Stromal cell of bone marrow (primary cell): ENCODE data around the gene ARPC5L.
"Not testable (repeated sequence)": the region's sequence is repeated elsewhere in the genome, so short reads cannot be mapped to it uniquely, and the experiment has no call there.

ENCODE experiments used
- DNase-seq: peaks from one replicate; pipeline ENCODE4 v3.0.0-alpha.2; 2012; ENCODE audit warnings: low read depth

The ARPC5L gene

GRCh38 chr9:124841075-124841821 lies 20.7 kb upstream of the ARPC5L start:
- DNase-seq: no peak

GRCh38 chr9:124843456-124844034 lies 18.4 kb upstream of the ARPC5L start:
- DNase-seq: no peak

DNA sequence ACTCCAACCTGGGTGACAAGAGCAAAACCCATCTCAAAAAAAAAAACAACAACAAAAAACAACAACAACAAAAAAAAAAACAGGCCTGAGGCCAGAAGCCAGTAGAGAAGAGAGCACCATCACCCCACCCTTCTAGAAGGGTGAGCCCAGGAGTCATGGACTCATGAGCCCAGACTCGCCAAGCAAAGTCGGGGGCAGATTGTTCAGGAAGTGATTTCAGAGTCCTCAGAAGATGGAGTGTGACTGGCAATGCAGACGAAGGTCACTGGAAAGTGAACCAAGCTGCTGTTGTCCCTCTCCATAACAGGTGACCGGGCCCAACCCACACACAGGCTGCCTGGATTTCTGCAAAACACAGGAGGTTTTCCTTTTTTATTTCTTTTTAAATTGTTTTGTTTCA lies 17.6 kb upstream of the ARPC5L start:
- no peak for DNase-seq

DNA sequence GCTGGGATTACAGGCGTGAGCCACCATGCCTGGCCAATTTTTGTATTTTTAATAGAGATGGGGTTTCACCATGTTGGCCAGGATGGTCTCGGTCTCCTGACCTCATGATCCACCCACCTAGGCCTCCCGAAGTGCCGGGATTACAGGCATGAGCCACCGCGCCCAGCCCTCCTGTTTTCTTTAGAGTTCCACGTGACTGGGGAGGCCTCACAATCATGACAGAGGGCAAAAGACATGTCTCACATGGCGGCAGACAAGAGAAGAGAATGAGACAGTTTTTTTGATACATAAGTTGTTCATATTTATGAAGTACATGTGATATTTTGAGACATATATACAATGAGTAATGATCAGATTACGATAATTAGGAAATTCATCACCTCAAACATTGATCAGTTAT lies 15.5 kb upstream of the ARPC5L start:
- not testable (repeated sequence) for DNase-seq

- DNase-seq: no peak
These were observed 15.0 kb upstream of the ARPC5L start for GRCh38 chr9:124846969-124847368.

DNA sequence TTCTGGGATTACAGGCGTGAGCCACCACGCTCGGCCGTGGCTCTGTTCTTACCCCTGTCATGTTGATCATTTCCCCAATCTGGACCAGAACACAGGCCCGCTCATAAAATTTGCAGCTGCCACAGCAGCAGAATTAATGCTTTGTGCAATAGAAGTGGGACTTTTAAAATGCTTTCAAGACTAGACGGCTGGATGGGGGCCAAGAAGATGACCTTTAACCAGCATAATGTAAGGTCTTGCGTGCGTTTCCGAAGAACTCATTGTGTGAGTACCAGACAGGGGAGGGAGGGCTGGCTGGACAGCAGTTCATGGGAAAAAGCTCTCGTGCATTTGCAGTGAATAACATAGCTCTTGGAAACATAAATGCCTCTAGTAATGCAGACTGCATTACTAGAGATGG lies 12.1 kb upstream of the ARPC5L start:
- DNase-seq: no peak

DNA sequence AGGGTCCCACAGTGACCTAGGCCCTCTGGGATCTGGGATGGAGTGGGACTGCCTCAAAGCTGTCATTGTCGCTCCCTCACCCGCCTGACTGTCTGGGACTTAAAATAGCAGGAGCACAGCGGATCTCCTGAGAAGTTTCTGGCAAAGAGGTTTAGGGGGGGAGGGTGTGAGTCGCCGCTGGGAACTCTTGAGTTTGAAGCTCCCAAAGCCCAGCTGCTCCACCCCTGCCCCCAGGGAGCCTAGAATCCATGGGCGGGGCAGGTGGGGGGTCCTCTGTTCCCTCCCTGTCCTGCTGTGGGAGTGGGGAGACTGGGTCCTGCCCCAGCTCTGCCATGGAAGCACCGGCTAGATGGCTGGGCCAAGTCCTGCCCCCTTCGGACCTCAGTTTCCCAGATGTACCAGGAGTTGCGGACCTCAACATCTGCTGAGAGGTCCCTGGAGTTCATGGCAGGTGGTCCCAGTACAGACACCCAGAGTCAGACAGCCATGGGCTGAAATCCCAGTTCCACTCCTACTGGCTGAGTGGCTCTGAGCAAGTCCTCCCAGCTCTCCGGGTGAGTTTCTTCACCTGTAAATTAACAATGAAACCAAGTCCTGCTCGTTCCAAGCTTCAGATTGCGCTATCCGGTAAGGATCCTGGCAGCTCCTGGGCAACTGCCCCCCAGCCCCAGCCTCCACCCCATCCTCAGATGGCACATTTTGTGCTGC lies 9.7 kb upstream of the ARPC5L start:
- DNase-seq: no peak

- DNase-seq: no peak
These were observed 8.9 kb upstream of the ARPC5L start, which contains the start of gene WDR38 for GRCh38 chr9:124852829-124853531. WDR38 (plus strand) TSS chr9:124853460; CDS start chr9:124853532, 72 bp downstream.

- DNase-seq: no peak
These were observed 8.3 kb upstream of the ARPC5L start for GRCh38 chr9:124853605-124854143.

DNA sequence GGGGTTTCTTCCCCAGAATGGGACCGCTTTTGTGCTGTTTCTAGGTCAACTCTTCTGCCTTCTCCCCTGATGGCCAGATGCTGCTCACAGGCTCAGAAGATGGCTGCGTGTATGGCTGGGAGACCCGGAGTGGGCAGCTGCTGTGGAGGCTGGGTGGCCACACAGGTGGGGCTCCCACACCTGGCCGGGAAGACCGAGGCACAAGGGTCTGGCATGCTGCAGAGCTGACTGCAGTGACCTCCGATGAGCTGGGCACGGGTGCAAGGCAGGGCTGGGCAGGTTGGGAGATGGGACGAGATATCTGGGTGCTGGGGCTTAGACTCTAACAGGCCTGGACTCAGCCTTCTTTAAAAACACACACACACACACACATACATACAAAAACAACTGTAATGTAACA lies 7.8 kb upstream of the ARPC5L start:
- no peak for DNase-seq

- no peak for DNase-seq
These were observed 7.1 kb upstream of the ARPC5L start for GRCh38 chr9:124854822-124855221.

DNA sequence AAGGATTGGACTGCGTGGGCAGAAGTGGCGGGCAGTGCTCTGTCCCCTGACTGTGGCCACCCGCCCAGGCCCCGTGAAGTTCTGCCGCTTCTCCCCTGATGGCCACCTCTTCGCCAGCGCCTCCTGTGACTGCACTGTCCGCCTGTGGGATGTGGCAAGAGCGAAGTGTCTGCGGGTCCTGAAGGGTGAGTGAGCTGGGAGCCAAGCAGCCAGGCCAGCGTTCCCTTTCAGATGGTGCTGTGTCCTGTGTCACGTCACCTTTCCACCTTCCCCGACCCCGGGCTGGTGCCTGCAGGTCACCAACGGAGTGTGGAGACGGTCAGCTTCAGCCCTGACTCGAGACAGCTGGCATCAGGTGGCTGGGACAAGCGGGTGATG lies 6.4 kb upstream of the ARPC5L start:
- DNase-seq: no peak

GRCh38 chr9:124855944-124856765 lies 5.8 kb upstream of the ARPC5L start:
- no peak for DNase-seq

GRCh38 chr9:124857533-124858162 lies 4.3 kb upstream of the ARPC5L start:
- DNase-seq: no peak

DNA sequence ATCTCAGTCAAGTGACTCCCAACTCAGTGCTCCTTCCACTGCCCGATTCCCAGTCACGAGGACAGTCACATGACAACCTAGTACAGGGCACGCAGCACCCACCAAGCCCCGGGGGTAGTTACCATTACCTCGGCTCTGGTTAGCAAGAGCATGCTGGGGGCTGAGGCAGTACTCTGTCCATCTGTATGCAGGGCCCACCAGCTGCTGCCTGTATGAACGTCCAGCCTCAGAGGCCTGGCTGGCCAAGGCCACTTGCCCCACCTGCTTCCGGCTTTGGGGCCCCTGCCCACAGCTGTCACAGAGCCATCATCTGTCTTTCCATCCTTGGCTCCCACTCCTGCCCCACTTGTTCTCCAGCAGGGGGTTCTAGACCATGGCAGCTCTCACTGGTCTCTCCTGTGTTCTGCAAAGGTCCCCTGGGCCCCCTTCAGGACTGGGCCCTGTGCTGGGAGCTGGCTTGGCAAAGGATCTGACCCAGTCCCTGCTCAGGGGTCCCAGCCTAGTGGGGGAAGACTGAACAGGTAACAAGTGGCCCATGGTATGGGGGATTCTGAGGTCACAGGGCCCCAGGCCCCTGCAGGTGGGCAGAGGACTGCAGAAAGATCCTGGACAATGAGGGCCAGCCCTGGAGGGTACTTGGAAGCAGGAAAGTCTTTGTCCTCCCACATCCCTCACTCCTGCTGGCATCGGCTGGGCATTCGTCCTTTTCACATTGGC lies 3.4 kb upstream of the ARPC5L start:
- no peak for DNase-seq

DNA sequence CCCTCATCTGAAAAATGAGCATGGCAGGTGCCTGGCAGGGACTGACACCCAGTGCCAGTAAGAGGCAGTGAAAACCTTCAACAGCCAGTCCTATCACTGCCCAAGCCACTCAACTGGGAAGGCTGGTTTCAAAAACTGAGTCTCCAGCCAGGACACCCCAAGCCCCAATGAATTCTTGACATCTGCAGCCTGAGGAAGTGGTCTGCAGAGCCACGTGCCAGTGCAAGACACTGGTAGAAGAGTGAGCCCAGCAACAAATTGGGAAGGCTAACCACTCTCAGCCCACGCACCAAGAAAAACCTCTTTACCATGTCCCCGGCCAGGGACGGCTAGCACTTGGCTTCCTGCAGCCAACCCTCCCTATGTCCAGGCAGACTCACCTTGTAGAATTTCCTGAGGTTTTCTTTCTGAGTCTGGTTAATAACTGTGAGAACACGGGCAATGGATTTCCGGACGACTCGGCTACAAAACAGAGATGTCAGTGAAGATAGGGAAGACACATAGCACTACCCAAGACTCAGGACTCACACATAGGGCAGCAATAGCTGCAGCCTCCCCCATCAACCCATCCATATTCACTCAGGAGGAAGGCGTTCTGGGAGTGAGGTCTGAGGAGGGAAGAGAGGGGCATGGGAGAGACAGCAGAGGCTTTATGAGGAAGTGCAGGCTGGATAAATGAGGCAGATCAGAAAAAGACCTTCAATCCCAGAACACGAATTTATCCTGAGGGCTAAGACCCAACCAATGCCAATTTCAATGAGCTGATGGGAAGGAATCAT lies 1.9 kb upstream of the ARPC5L start:
- DNase-seq: no peak

- DNase-seq: no peak
These were observed 1.2 kb upstream of the ARPC5L start for GRCh38 chr9:124860582-124861341.

DNA sequence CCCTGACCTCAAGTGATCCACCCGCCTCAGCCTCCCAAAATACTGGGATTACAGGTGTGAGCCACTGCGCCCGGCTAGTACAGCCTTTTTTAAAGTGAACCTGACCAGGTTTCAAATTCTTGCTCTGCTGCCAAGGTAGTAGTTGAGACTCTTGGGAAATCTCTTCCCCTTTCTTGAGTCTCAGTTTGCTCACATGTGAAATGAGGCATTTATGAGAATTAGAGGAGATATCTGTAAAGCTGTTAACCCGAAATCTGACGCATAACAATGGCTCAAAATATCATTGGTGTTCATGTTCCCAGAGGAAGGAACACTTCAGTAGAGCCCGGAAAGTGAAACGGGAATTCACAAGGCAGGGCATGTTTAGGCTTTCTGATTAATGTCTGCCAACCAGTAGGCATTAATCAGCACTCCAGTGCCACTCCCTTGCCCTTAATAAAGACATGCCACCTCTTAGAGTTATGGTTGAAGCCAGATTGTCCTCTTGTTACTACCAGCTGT lies 1.5 kb downstream of the ARPC5L start:
- no peak for DNase-seq
